ENCODE results near the gene SKA1. TPM values are rescaled to one million over a fixed set of nuclear protein-coding genes. Genes with fewer than 3 reads are reported as not detected.

SKA1 gene
- total RNA-seq, 4 donors from 2014 or later = 0.51 to 2.9 (median 0.92) TPM

DNA sequence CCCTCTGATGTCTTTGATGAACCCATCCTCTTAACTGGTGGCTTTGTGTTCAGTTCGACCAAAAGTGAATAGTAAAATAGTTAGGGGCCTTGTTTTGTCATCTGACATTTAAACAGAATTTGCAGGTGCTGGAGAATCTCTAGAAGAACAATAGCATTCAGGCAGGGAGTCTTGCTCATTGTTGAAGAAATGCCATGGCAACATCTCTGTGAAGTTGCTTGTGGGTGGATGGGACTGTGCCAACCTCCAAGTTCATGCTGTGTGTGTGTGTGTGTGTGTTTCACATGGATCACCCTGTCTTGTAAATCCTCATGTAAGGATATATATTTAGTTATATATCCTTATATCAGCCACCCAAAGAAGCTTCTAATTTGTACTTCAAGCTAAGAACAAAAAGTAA lies 66.7 kb downstream of the SKA1 start:
- no peak for DNase-seq (ENCODE audit: low spot score in 2 of 2)
- no peaks in the 10 kb centered on the region for H3K27me3 ChIP-seq
- H3K4me3 ChIP-seq = no peak overlapping the region
- no peak overlapping the region for H3K27ac ChIP-seq
- H3K9me3 ChIP-seq = no peaks in the 10 kb centered on the region
- H3K36me3 ChIP-seq = no peaks in the 10 kb centered on the region
- no peak for TF ChIP-seq EP300 (IDR thresholded peaks at IDR 0.05)
- TF ChIP-seq POLR2A (IDR thresholded peaks at IDR 0.05) = no peak
- no peak for TF ChIP-seq CTCF (IDR thresholded peaks at IDR 0.05)
- no peaks in the 10 kb centered on the region for H3K4me1 ChIP-seq
- 41% methylated on average over 1 of the region's 1 CpG for WGBS

Other genes with a start within 250 kb of the SKA1 start
- gene MYO5B, start 179.9 kb upstream of the SKA1 start, total RNA-seq = 10 to 100 TPM; 30.3 to 44.4 (median 40.7) TPM
- under 1 TPM in 1 of 4 donors, not detected in 3; 0.34 TPM for gene CFAP53, start 108.6 kb upstream of the SKA1 start, total RNA-seq
- gene MBD1, start 93.5 kb upstream of the SKA1 start, total RNA-seq = 100 to 1,000 TPM; 107 to 145 (median 110) TPM
- gene CXXC1, start 87.4 kb upstream of the SKA1 start, total RNA-seq = 100 to 1,000 TPM; 102 to 193 (median 107) TPM
- 1 to 10 TPM; 1.9 to 4.8 (median 2.4) TPM for gene MAPK4, start 185.0 kb downstream of the SKA1 start, total RNA-seq

Data from suprapubic skin (tissue), 4 donors.